SK-N-SH (cell line): ENCODE measurements around the gene SLC1A1. TPM values are rescaled to one million over a fixed set of nuclear protein-coding genes. Genes with fewer than 3 reads are reported as not detected.
"Not testable (repeated sequence)": the region's sequence is repeated elsewhere in the genome, so short reads cannot be mapped to it uniquely, and the experiment has no call there.

ENCODE experiments used
- CTCF ChIA-PET: fragments of 300-600, 350-600 bp; formaldehyde crosslinking; extraction: SDS; loops from one replicate; lab custom pipeline; 2021; lab: Yijun Ruan, JAX
- POLR2A ChIA-PET: fragments of 350-600 bp; sonication (Branson Sonifier 250); formaldehyde crosslinking; extraction: SDS; loops from one replicate; lab custom pipeline; 2020; ENCODE audit warnings: antibody characterized with exemption, inconsistent platforms; lab: Yijun Ruan, JAX
- DNase-seq: peaks from one replicate; pipeline ENCODE4 v3.0.0; 2012
- H2AFZ ChIP-seq: fragments of 200-600 bp; sonication (generic); 2 replicates; pipeline ENCODE4 v1.8.1; 2016; ENCODE audit warnings: antibody characterized with exemption, mild to moderate bottlenecking, low read depth
- H3F3A ChIP-seq: fragments of 200-600 bp; sonication (generic); replicated peaks from 2 replicates; pipeline ENCODE3; 2016; ENCODE audit warnings: antibody characterized with exemption, mild to moderate bottlenecking; ENCODE audit not compliant: insufficient read depth
- H3K27ac ChIP-seq, 2 experiments: fragments of 200-500 bp in 1 of 2; fragments of 200-600 bp in 1 of 2; sonication (Bioruptor generic) in 1 of 2; sonication (generic), shearing (Covaris generic) in 1 of 2; 2 replicates each; pipeline versions ENCODE4 v1.5.1 to v1.6.1; 2014 to 2016; ENCODE audit warnings: low read depth in 2 of 2, inconsistent platforms in 1 of 2, low read length in 1 of 2, mild to moderate bottlenecking in 1 of 2, mixed read lengths in 1 of 2
- H3K27me3 ChIP-seq: fragments of 200-600 bp; sonication (generic), shearing (Covaris generic); 2 replicates; pipeline ENCODE4 v1.6.1; 2016; ENCODE audit warnings: mixed run types; ENCODE audit not compliant: insufficient read depth
- H3K36me3 ChIP-seq, 2 experiments: fragments of 200-500 bp in 1 of 2; fragments of 200-600 bp in 1 of 2; sonication (Bioruptor generic) in 1 of 2; sonication (generic) in 1 of 2; replicated peaks in 1 of 2; 2 replicates each; pipeline versions ENCODE3 to v1.5.1; 2014 to 2016; ENCODE audit warnings: low read length in 1 of 2, mild to moderate bottlenecking in 1 of 2; ENCODE audit not compliant: insufficient read depth in 2 of 2, control insufficient read depth in 1 of 2
- H3K4me1 ChIP-seq, 2 experiments: fragments of 200-500 bp in 1 of 2; fragments of 200-600 bp in 1 of 2; sonication (Bioruptor generic) in 1 of 2; sonication (generic), shearing (Covaris generic) in 1 of 2; 2 replicates each; pipeline versions ENCODE4 v1.5.1 to v1.6.1; 2014 to 2016; ENCODE audit warnings: low read depth in 1 of 2, low read length in 1 of 2, mixed run types in 1 of 2; ENCODE audit not compliant: insufficient read depth in 2 of 2, control insufficient read depth in 1 of 2
- H3K4me2 ChIP-seq: fragments of 200-600 bp; sonication (generic), shearing (Covaris generic); 2 replicates; pipeline ENCODE4 v1.6.1; 2017; ENCODE audit warnings: mixed run types
- H3K4me3 ChIP-seq, 2 experiments: fragments of 200-500 bp in 1 of 2; fragments of 200-600 bp in 1 of 2; sonication (Bioruptor generic) in 1 of 2; sonication (generic), shearing (Covaris generic) in 1 of 2; 2 replicates each; pipeline versions ENCODE4 v1.5.1 to v1.8.1; 2014 to 2016; ENCODE audit warnings: low read depth in 2 of 2, inconsistent platforms in 1 of 2, low read length in 1 of 2, mild to moderate bottlenecking in 1 of 2, mixed read lengths in 1 of 2, moderate library complexity in 1 of 2
- H3K79me2 ChIP-seq: fragments of 200-600 bp; sonication (generic); 2 replicates; pipeline ENCODE4 v1.8.1; 2017; ENCODE audit warnings: mild to moderate bottlenecking; ENCODE audit not compliant: insufficient read depth
- H3K9ac ChIP-seq: fragments of 200-600 bp; sonication (generic); 2 replicates; pipeline ENCODE4 v1.6.1; 2017; ENCODE audit warnings: mixed run types
- H3K9me2 ChIP-seq: fragments of 200-600 bp; sonication (generic); 2 replicates; pipeline ENCODE4 v1.6.1; 2017; ENCODE audit warnings: mixed run types
- H3K9me3 ChIP-seq: fragments of 200-600 bp; sonication (generic); 2 replicates; pipeline ENCODE4 v1.6.1; 2017; ENCODE audit warnings: mixed run types, mild to moderate bottlenecking, moderate library complexity
- H4K20me1 ChIP-seq: fragments of 200-600 bp; sonication (generic); 2 replicates; pipeline ENCODE4 v1.6.1; 2017; ENCODE audit warnings: mild to moderate bottlenecking, mixed run types; ENCODE audit not compliant: insufficient read depth
- FOXM1 ChIP-seq: IDR thresholded peaks from 2 replicates; pipeline ENCODE4 v1.4.0; 2012; ENCODE audit warnings: low read depth, mild to moderate bottlenecking
- JUND ChIP-seq: IDR thresholded peaks from 2 replicates; pipeline ENCODE4 v1.4.0; 2012
- NFIC ChIP-seq: IDR thresholded peaks from 2 replicates; pipeline ENCODE4 v1.4.0; 2012; ENCODE audit warnings: borderline replicate concordance
- RAD21 ChIP-seq: IDR thresholded peaks from 2 replicates; pipeline ENCODE4 v1.6.1; 2012; ENCODE audit warnings: mild to moderate bottlenecking, low read length
- RCOR1 ChIP-seq: fragments of 150-350 bp; IDR thresholded peaks from 2 replicates; pipeline ENCODE4 v1.6.1; 2017; ENCODE audit warnings: antibody characterized with exemption, low read length
- RFX5 ChIP-seq: IDR thresholded peaks from 2 replicates; pipeline ENCODE4 v1.6.1; 2012; ENCODE audit warnings: mild to moderate bottlenecking, improper control_type of control experiment, low read length
- SMC3 ChIP-seq: IDR thresholded peaks from 2 replicates; pipeline ENCODE4 v1.6.1; 2012; ENCODE audit warnings: low read depth, low read length, improper control_type of control experiment
- WGBS: methylation state at CpG from one replicate; pipeline ENCODE4 v1.1.6; 2017; ENCODE audit warnings: low lambda C conversion rate; 5-methylcytosine and 5-hydroxymethylcytosine counted together
- polyA plus RNA-seq, 3 experiments: library from polyadenylated mRNA; depleted of rRNA; stranded (reverse); fragments of >200 nt; gene quantifications; 2 replicates each; pipeline ENCODE4 v1.2.3, GENCODE V29; 2012
- TF ChIP-seq, protein P1 (sequence below): fragments of 200-600 bp; sonication (generic); IDR thresholded peaks from 2 replicates; pipeline ENCODE4 v1.6.1; 2017; ENCODE audit warnings: antibody characterized with exemption, mild to moderate bottlenecking, moderate library complexity

Gene SLC1A1
- polyA plus RNA-seq, 1 of the 3 experiments (the other 2 are of a cell fraction): 0.23 TPM

DNA sequence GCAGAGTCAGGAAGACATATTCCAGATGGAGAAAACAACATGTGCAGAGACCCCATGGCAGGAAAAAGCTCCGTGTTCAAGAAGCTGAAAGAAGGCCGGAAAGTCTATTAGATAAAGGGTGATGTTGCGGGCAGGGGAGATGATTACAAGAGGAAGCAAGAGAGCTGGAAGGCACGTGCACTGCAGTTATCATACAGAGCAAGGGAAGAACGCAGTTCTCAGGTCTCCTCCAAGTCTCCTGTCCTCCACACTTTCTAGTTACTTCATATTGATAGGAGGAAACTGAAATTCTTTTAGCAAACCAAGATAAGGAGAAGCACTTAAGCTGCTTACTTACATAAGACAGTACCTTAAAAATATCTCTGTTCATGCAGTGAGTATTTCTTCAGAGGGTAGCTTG lies 113.6 kb downstream of the SLC1A1 start:
- H3K27ac ChIP-seq: no peak overlapping the region
- H3K4me3 ChIP-seq: no peak overlapping the region
- ChIA-PET POLR2A (no interaction called here), CTCF (interaction anchor here (0.7 to 2.9 kb wide), 9 partner anchors 15 to 984 kb away, joined by 3 to 20 read pairs (median 6); no protein-coding TSS in a partner anchor)
- no peaks in the 10 kb centered on the region for H4K20me1 ChIP-seq
- H3K9me3 ChIP-seq: no peaks in the 10 kb centered on the region
- H2AFZ ChIP-seq: no peak overlapping the region
- WGBS: 71% methylated on average over 5 of the region's 5 CpGs
- no peaks in the 10 kb centered on the region for H3K4me1 ChIP-seq
- no peaks in the 10 kb centered on the region for H3K9me2 ChIP-seq
- H3K79me2 ChIP-seq: no peaks in the 10 kb centered on the region
- H3F3A ChIP-seq: no peaks in the 10 kb centered on the region
- no peak overlapping the region for H3K9ac ChIP-seq
- H3K4me2 ChIP-seq: no peak overlapping the region
- H3K27me3 ChIP-seq: no peaks in the 10 kb centered on the region
- DNase-seq: no peak
- TF ChIP-seq RFX5: no peak
- H3K36me3 ChIP-seq: no peaks in the 10 kb centered on the region

DNA sequence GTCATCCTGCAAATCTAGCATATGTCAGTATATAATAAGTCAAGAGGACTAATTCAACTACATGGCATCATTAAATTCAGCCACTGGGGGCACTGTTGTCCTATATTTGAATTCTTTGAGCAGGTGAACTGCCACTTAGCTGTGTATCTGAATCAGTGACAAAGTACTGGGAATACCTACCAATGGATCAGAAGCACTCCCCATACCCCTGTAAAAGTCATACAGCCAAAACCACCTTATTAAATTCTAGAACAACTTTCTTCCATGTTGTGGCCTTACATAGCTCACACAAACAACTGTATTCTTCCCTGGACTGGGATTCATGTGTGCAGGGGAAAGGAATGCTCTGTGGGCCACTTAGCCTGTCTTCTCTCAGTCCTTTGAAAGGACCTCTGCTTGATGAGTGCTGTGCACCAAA lies 114.4 kb downstream of the SLC1A1 start:
- Histone ChIP-seq H3K9me3 (no peaks in the 10 kb centered on the region), H3K9ac (no peak overlapping the region), H3K4me2 (no peak overlapping the region), H4K20me1 (no peaks in the 10 kb centered on the region), H3K4me3 (no peak overlapping the region), H3K27ac (no peak overlapping the region), H3K4me1 (no peaks in the 10 kb centered on the region), H3F3A (no peaks in the 10 kb centered on the region), H3K9me2 (no peaks in the 10 kb centered on the region), H3K79me2 (no peaks in the 10 kb centered on the region), H3K36me3 (no peaks in the 10 kb centered on the region), H3K27me3 (no peaks in the 10 kb centered on the region), H2AFZ (no peak overlapping the region)
- TF ChIP-seq NFIC (no peak), FOXM1 (no peak), JUND (no peak), RAD21 (peak; percentile 76), SMC3 (peak; percentile 30; the same call in 1 of the 2 replicates), RCOR1 (peak; percentile 35; the same call in 1 of the 2 replicates)
- TF ChIP-seq, protein P1, sequence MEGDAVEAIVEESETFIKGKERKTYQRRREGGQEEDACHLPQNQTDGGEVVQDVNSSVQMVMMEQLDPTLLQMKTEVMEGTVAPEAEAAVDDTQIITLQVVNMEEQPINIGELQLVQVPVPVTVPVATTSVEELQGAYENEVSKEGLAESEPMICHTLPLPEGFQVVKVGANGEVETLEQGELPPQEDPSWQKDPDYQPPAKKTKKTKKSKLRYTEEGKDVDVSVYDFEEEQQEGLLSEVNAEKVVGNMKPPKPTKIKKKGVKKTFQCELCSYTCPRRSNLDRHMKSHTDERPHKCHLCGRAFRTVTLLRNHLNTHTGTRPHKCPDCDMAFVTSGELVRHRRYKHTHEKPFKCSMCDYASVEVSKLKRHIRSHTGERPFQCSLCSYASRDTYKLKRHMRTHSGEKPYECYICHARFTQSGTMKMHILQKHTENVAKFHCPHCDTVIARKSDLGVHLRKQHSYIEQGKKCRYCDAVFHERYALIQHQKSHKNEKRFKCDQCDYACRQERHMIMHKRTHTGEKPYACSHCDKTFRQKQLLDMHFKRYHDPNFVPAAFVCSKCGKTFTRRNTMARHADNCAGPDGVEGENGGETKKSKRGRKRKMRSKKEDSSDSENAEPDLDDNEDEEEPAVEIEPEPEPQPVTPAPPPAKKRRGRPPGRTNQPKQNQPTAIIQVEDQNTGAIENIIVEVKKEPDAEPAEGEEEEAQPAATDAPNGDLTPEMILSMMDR: peak; percentile 79
- peak; percentile 68 for DNase-seq
- CTCF ChIA-PET: interaction anchor here (0.5 to 2.9 kb wide), 30 partner anchors 8 to 992 kb away, joined by 3 to 20 read pairs (median 3); partner anchors contain the start of genes CD274, PLPP6 and SLC1A1
- POLR2A ChIA-PET: no interaction called here

DNA sequence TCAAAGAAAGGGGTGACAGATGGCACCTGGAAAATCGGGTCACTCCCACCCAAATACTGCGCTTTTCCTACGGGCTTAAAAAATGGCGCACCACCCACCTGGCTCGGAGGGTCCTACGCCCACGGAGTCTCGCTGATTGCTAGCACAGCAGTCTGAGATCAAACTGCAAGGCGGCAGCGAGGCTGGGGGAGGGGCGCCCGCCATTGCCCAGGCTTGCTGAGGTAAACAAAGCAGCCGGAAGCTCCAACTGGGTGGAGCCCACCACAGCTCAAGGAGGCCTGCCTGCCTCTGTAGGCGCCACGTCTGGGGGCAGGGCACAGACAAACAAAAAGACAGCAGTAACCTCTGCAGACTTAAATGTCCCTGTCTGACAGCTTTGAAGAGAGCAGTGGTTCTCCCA lies 115.8 kb downstream of the SLC1A1 start:
- H3K9ac ChIP-seq, H3K9me2 ChIP-seq, H3K4me3 ChIP-seq, H3K4me2 ChIP-seq, H3K27ac ChIP-seq, DNase-seq, H3K79me2 ChIP-seq, H3F3A ChIP-seq, H3K9me3 ChIP-seq, POLR2A ChIA-PET, H3K36me3 ChIP-seq, H3K27me3 ChIP-seq, H4K20me1 ChIP-seq, H3K4me1 ChIP-seq, H2AFZ ChIP-seq: not testable (repeated sequence)
- CTCF ChIA-PET: interaction anchor here (2.9 kb wide), 1 partner anchor 34 kb away, joined by 10 read pairs; no protein-coding TSS in a partner anchor
- 94% methylated on average over 9 of the region's 15 CpGs for WGBS
